Stimulated activated CD4-positive, alpha-beta T cell treated with anti-CD3 and anti-CD28 coated beads, TNF-alpha, amount 100 ng/mL, for 1 hour (primary cell): Measurements from ENCODE around the gene AIF1.

Source experiments
- DNase-seq, 3 donors: peaks; one replicate each; pipeline ENCODE4 v3.0.0-alpha.2; 2020; ENCODE audit warnings: low read depth in 3 of 3, low spot score in 1 of 3

AIF1 gene

DNA sequence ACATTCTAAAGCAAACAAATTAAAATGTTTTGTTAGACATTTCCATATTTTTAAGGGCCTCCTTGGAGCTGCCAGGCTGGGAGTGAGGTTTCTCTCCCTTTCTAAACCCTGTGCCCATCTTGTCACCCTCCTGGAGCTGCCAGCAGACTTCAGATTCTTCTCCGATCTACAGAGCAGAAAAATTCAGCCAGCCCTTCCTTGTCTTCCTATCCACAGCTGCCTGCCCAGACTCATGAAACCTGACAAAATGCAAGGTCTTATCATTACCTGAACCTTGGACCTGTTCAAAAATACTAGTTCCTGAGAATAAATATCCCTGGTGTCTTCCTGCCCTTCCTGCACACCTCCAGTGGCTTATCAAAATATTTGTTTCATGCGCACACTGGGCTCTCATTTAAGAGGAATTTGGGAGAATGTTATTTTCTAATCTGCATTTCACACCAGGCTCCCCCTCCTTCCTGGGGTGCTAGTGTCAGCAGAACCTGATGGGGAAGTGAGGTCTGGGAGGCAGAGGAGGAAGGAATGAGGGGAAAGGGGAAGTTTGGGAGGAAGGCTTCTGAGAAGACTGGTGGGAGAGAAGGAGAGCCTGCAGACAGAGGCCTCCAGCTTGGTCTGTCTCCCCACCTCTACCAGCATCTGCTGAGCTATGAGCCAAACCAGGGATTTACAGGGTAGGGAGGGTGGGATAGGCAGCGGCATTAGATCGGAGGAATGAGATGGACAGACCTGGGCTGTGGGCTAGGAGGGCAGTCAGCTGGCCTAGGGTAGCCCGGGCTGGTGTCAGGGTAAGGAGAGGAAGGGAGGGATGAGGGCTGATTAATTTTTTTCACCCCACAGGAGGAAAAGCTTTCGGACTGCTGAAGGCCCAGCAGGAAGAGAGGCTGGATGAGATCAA, at the start of gene AIF1:
Gene AIF1 (plus strand): TSS at position 551 of the 895 bp plus-strand sequence. CDS start 96 bp downstream, at position 647.
- DNase-seq: no peak

- no peak for DNase-seq
Observed at GRCh38 chr6:31567531-31568370, 47.3 kb upstream of the AIF1 start.

DNA sequence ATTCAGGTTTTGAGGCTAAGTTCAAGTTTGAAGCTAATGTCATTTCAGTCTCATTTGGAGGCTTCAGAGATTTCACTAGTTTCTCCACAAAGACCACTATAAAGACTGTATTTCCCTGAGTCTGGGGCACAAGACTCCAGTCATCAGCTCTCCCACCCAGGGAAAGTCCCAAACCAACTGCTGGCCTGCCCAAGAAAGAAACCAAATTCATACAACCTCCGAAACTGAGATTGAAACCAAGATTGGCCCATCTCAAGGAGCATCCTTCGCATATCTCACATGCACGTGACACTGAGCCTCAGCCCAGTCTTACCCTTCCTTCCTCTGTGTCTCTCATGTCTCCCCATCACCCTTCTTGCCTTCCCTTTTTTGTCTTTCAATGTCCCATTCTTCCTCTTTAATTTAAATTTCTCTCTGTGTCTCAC, 46.5 kb upstream of the AIF1 start:
- DNase-seq: no peak

GRCh38 chr6:31569861-31570536, 45.0 kb upstream of the AIF1 start:
- DNase-seq: no peak

DNA sequence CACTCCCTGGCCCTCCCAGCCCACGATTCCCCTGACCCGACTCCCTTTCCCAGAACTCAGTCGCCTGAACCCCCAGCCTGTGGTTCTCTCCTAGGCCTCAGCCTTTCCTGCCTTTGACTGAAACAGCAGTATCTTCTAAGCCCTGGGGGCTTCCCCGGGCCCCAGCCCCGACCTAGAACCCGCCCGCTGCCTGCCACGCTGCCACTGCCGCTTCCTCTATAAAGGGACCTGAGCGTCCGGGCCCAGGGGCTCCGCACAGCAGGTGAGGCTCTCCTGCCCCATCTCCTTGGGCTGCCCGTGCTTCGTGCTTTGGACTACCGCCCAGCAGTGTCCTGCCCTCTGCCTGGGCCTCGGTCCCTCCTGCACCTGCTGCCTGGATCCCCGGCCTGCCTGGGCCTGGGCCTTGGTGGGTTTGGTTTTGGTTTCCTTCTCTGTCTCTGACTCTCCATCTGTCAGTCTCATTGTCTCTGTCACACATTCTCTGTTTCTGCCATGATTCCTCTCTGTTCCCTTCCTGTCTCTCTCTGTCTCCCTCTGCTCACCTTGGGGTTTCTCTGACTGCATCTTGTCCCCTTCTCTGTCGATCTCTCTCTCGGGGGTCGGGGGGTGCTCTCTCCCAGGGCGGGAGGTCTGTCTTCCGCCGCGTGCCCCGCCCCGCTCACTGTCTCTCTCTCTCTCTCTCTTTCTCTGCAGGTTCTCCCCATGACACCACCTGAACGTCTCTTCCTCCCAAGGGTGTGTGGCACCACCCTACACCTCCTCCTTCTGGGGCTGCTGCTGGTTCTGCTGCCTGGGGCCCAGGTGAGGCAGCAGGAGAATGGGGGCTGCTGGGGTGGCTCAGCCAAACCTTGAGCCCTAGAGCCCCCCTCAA, 42.8 kb upstream of the AIF1 start, which contains the start of gene LTA:
Gene LTA (plus strand): TSS at position 249 of the 871 bp plus-strand sequence. CDS start 454 bp downstream, at position 703.
- DNase-seq: peak in 1 of 3 donors; percentile 65

DNA sequence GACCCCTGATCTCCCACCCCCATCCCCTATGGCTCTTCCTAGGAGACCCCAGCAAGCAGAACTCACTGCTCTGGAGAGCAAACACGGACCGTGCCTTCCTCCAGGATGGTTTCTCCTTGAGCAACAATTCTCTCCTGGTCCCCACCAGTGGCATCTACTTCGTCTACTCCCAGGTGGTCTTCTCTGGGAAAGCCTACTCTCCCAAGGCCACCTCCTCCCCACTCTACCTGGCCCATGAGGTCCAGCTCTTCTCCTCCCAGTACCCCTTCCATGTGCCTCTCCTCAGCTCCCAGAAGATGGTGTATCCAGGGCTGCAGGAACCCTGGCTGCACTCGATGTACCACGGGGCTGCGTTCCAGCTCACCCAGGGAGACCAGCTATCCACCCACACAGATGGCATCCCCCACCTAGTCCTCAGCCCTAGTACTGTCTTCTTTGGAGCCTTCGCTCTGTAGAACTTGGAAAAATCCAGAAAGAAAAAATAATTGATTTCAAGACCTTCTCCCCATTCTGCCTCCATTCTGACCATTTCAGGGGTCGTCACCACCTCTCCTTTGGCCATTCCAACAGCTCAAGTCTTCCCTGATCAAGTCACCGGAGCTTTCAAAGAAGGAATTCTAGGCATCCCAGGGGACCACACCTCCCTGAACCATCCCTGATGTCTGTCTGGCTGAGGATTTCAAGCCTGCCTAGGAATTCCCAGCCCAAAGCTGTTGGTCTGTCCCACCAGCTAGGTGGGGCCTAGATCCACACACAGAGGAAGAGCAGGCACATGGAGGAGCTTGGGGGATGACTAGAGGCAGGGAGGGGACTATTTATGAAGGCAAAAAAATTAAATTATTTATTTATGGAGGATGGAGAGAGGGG, 41.6 kb upstream of the AIF1 start:
- DNase-seq: no peak

DNA sequence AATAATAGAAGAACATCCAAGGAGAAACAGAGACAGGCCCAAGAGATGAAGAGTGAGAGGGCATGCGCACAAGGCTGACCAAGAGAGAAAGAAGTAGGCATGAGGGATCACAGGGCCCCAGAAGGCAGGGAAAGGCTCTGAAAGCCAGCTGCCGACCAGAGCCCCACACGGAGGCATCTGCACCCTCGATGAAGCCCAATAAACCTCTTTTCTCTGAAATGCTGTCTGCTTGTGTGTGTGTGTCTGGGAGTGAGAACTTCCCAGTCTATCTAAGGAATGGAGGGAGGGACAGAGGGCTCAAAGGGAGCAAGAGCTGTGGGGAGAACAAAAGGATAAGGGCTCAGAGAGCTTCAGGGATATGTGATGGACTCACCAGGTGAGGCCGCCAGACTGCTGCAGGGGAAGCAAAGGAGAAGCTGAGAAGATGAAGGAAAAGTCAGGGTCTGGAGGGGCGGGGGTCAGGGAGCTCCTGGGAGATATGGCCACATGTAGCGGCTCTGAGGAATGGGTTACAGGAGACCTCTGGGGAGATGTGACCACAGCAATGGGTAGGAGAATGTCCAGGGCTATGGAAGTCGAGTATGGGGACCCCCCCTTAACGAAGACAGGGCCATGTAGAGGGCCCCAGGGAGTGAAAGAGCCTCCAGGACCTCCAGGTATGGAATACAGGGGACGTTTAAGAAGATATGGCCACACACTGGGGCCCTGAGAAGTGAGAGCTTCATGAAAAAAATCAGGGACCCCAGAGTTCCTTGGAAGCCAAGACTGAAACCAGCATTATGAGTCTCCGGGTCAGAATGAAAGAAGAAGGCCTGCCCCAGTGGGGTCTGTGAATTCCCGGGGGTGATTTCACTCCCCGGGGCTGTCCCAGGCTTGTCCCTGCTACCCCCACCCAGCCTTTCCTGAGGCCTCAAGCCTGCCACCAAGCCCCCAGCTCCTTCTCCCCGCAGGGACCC, 40.6 kb upstream of the AIF1 start:
- DNase-seq: no peak

- DNase-seq: peak; percentile 66 to 84 (median 75)
Observed at GRCh38 chr6:31575335-31575901, 39.6 kb upstream of the AIF1 start, which contains the start of gene TNF. Gene TNF, plus strand, starts transcription at chr6:31575565. Its CDS starts 177 bp downstream, at chr6:31575742.

GRCh38 chr6:31575952-31576685, 38.9 kb upstream of the AIF1 start:
- no peak for DNase-seq

DNA sequence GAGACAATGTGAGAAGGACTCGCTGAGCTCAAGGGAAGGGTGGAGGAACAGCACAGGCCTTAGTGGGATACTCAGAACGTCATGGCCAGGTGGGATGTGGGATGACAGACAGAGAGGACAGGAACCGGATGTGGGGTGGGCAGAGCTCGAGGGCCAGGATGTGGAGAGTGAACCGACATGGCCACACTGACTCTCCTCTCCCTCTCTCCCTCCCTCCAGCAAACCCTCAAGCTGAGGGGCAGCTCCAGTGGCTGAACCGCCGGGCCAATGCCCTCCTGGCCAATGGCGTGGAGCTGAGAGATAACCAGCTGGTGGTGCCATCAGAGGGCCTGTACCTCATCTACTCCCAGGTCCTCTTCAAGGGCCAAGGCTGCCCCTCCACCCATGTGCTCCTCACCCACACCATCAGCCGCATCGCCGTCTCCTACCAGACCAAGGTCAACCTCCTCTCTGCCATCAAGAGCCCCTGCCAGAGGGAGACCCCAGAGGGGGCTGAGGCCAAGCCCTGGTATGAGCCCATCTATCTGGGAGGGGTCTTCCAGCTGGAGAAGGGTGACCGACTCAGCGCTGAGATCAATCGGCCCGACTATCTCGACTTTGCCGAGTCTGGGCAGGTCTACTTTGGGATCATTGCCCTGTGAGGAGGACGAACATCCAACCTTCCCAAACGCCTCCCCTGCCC, 38.0 kb upstream of the AIF1 start:
- DNase-seq: no peak

DNA sequence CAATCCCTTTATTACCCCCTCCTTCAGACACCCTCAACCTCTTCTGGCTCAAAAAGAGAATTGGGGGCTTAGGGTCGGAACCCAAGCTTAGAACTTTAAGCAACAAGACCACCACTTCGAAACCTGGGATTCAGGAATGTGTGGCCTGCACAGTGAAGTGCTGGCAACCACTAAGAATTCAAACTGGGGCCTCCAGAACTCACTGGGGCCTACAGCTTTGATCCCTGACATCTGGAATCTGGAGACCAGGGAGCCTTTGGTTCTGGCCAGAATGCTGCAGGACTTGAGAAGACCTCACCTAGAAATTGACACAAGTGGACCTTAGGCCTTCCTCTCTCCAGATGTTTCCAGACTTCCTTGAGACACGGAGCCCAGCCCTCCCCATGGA, 37.5 kb upstream of the AIF1 start:
- DNase-seq: no peak

- DNase-seq: no peak
Observed at GRCh38 chr6:31578184-31579118, 36.6 kb upstream of the AIF1 start.

GRCh38 chr6:31579119-31579505, 35.9 kb upstream of the AIF1 start:
- DNase-seq: no peak

DNA sequence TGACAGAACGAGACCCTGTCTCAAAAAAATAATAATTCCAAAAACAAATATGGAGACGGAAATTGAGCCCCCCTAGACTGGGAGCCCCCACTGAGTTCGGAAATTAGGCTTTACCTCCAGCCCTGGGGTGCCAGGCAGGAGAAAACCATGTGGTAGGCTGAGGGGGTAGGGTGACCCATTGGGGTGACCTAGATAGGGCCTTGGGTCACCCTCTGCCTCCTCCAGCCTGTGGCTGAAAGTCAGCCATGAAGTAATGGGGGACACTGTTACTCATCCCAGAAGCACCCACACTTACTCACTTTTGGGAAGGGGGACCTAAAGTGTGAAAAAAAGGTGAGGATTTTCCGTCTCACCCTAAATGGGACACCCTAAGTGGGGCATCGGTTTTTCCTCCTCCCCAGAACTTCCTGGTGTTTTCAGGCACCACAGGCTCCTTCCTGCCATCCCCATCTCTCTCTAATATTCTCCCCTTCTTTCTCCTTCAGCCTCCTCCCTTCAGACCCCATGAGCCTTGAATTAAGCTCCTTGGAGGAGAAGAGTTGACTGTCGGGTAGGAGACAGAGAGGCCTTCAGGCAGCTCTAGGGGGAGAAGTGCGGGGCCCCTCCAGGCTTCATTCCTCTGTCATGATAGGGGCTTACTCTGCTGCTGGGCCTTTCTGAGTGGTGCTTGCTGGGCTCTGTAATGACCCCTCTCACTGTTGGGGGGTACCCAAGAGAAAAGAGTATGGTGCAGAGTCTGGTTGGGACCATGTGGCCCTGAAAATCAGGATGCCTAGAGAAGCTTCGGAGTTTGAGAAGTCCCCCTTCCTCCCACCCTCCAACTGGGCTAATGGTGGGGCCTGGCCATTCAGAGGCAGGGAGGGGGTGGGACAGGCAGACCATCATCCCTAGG, 35.2 kb upstream of the AIF1 start:
- no peak for DNase-seq

DNA sequence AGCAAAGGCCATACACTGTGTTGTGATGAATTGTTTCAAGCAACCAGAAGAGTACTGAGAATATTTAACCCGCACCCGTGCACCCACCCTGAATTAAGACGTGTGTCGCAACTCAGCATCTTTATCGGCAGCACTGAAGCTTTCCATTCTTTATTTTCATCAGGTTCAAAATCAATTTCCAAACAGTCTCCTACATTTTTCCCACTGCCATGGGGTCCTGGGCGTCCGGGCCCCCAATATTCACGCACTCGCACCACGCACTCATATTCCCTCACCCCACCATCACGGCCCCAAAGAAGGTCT, 34.6 kb upstream of the AIF1 start:
- DNase-seq: no peak
